HCT116 (cell line): ENCODE measurements around the gene PISD. TPM values are rescaled to one million over a fixed set of nuclear protein-coding genes. Genes with fewer than 3 reads are reported as not detected.

Experiments used
- ATAC-seq: fragments of 200-7000 bp; cut with Tn5 transposase; 2 replicates; pipeline ENCODE4 v1.9.1; 2020; ENCODE audit warnings: mild to moderate bottlenecking, moderate library complexity
- BruUV-seq: library from RNA; stranded (reverse); fragments of 400-500 nt; replicated peaks from 2 replicates; lab custom pipeline; 2021; lab: Mats Ljungman, UMichigan
- CTCF ChIA-PET: fragments of 300-600 bp; sonication (Branson Sonifier 250); formaldehyde crosslinking; loops from one replicate; lab custom pipeline; 2021; ENCODE audit warnings: antibody characterized with exemption; lab: Charles Lee
- POLR2A ChIA-PET: fragments of 300-600, 350-600 bp; sonication (Branson Sonifier 250); formaldehyde crosslinking; loops from one replicate; lab custom pipeline; 2021; ENCODE audit warnings: antibody characterized with exemption; lab: Charles Lee
- RAD21 ChIA-PET, 2 experiments: fragments of 300-600 bp; sonication (Branson Sonifier 250); formaldehyde crosslinking; loops; one replicate each; lab custom pipeline; 2023; ENCODE audit warnings: low total read pairs in 2 of 2; ENCODE audit not compliant: uncharacterized antibody in 2 of 2, unreplicated experiment in 2 of 2, low non-redundant PET in 1 of 2; lab: Charles Lee
- DNase-seq: peaks from one replicate; pipeline ENCODE4 v3.0.0-alpha.2; 2010; ENCODE audit warnings: low read depth, low spot score
- H2AFZ ChIP-seq: fragments of 200-600 bp; shearing (Covaris generic), sonication (generic); 2 replicates; pipeline ENCODE4 v1.6.1; 2017; ENCODE audit warnings: low read depth, mixed run types, mixed read lengths, antibody characterized with exemption, low read length; ENCODE audit not compliant: poor library complexity, severe bottlenecking
- H3K27ac ChIP-seq: 2 replicates; pipeline ENCODE4 v1.5.1; 2012; ENCODE audit warnings: low read depth, low read length
- H3K27me3 ChIP-seq: fragments of 200-600 bp; sonication (generic); 2 replicates; pipeline ENCODE4 v1.6.1; 2016; ENCODE audit warnings: mixed run types, low read length, mixed read lengths; ENCODE audit not compliant: insufficient read depth
- H3K36me3 ChIP-seq, 2 experiments: fragments of 200-500 bp in 1 of 2; fragments of 200-600 bp in 1 of 2; sonication (Bioruptor generic) in 1 of 2; sonication (generic) in 1 of 2; 2 replicates each; pipeline versions ENCODE4 v1.5.1 to v1.6.1; 2014 to 2016; ENCODE audit warnings: low read length in 2 of 2, inconsistent platforms in 1 of 2, mixed read lengths in 1 of 2, mixed run types in 1 of 2; ENCODE audit not compliant: insufficient read depth in 2 of 2, control insufficient read depth in 1 of 2
- H3K4me1 ChIP-seq, 2 experiments: fragments of 200-600 bp in 1 of 2; sonication (generic) in 1 of 2; 2 replicates each; pipeline versions ENCODE4 v1.5.1 to v1.6.1; 2012 to 2017; ENCODE audit warnings: low read length in 2 of 2, inconsistent platforms in 1 of 2, mild to moderate bottlenecking in 1 of 2, mixed read lengths in 1 of 2, mixed run types in 1 of 2, moderate library complexity in 1 of 2; ENCODE audit not compliant: insufficient read depth in 2 of 2, control insufficient read depth in 1 of 2
- H3K4me2 ChIP-seq: fragments of 200-600 bp; sonication (generic); 2 replicates; pipeline ENCODE4 v1.6.1; 2017; ENCODE audit warnings: mixed run types, low read length, mixed read lengths
- H3K4me3 ChIP-seq, 2 experiments: fragments of 200-600 bp in 1 of 2; sonication (generic) in 1 of 2; replicated peaks in 1 of 2; 2 replicates each; pipeline ENCODE4 v1.5.1; 2011 to 2016; ENCODE audit warnings: low read length in 2 of 2, control low read depth in 1 of 2, low read depth in 1 of 2, mild to moderate bottlenecking in 1 of 2, mixed read lengths in 1 of 2, mixed run types in 1 of 2
- H3K79me2 ChIP-seq: fragments of 200-600 bp; sonication (generic); 2 replicates; pipeline ENCODE4 v1.6.1; 2017; ENCODE audit warnings: mild to moderate bottlenecking, mixed run types, low read length, moderate library complexity, mixed read lengths; ENCODE audit not compliant: insufficient read depth
- H3K9ac ChIP-seq: fragments of 200-600 bp; sonication (generic); 2 replicates; pipeline ENCODE4 v1.6.1; 2016; ENCODE audit warnings: low read length, mixed read lengths
- H3K9me2 ChIP-seq: fragments of 200-600 bp; sonication (generic), shearing (Covaris generic); 2 replicates; pipeline ENCODE4 v1.6.1; 2017; ENCODE audit warnings: mixed run types, mild to moderate bottlenecking, moderate library complexity; ENCODE audit not compliant: insufficient read depth
- H3K9me3 ChIP-seq, 2 experiments: fragments of 200-500 bp in 1 of 2; fragments of 200-600 bp in 1 of 2; sonication (Bioruptor generic) in 1 of 2; sonication (generic) in 1 of 2; 2 replicates each; pipeline ENCODE4 v1.6.1; 2014 to 2017; ENCODE audit warnings: low read length in 2 of 2, mixed read lengths in 2 of 2, inconsistent platforms in 1 of 2, low read depth in 1 of 2, mild to moderate bottlenecking in 1 of 2, mixed run types in 1 of 2, moderate library complexity in 1 of 2; ENCODE audit not compliant: control insufficient read depth in 1 of 2, insufficient read depth in 1 of 2
- H4K20me1 ChIP-seq: fragments of 200-600 bp; sonication (generic), shearing (Covaris generic); 2 replicates; pipeline ENCODE4 v1.6.1; 2017; ENCODE audit warnings: mixed run types, mild to moderate bottlenecking, moderate library complexity; ENCODE audit not compliant: insufficient read depth
- ATF3 ChIP-seq: IDR thresholded peaks from 2 replicates; pipeline ENCODE4 v1.6.1; 2012
- CBX3 ChIP-seq: IDR thresholded peaks from 2 replicates; pipeline ENCODE4 v1.6.1; 2012; ENCODE audit warnings: low read depth
- CEBPB ChIP-seq: IDR thresholded peaks from 2 replicates; pipeline ENCODE4 v1.6.1; 2012; ENCODE audit warnings: low read depth
- ELF1 ChIP-seq: IDR thresholded peaks from 2 replicates; pipeline ENCODE4 v1.6.1; 2012; ENCODE audit warnings: low read depth, borderline replicate concordance
- EZH2 ChIP-seq: fragments of 200-600 bp; sonication (generic); IDR thresholded peaks from 2 replicates; pipeline ENCODE4 v1.6.1; 2017; ENCODE audit warnings: antibody characterized with exemption, mixed run types
- EZH2phosphoT487 ChIP-seq: fragments of 200-600 bp; IDR thresholded peaks from 2 replicates; pipeline ENCODE4 v1.6.1; 2018; ENCODE audit warnings: antibody characterized with exemption, borderline replicate concordance
- FOSL1 ChIP-seq: IDR thresholded peaks from 2 replicates; pipeline ENCODE4 v1.6.1; 2012; ENCODE audit warnings: low read depth
- JUND ChIP-seq: IDR thresholded peaks from 2 replicates; pipeline ENCODE4 v1.6.1; 2012
- MAX ChIP-seq: IDR thresholded peaks from 2 replicates; pipeline ENCODE4 v1.6.1; 2012
- POLR2AphosphoS5 ChIP-seq: IDR thresholded peaks from 2 replicates; pipeline ENCODE4 v1.6.1; 2011; ENCODE audit warnings: mild to moderate bottlenecking, low read depth, low read length, moderate library complexity
- RAD21 ChIP-seq: IDR thresholded peaks from 2 replicates; pipeline ENCODE4 v1.6.1; 2012; ENCODE audit warnings: low read depth, mild to moderate bottlenecking
- SIN3A ChIP-seq: IDR thresholded peaks from 2 replicates; pipeline ENCODE4 v1.6.1; 2012; ENCODE audit warnings: low read depth
- SP1 ChIP-seq: IDR thresholded peaks from 2 replicates; pipeline ENCODE4 v1.6.1; 2012; ENCODE audit warnings: low read depth
- TCF7L2 ChIP-seq: IDR thresholded peaks from 2 replicates; pipeline ENCODE4 v1.7.0; 2011; ENCODE audit warnings: borderline replicate concordance, inconsistent platforms; ENCODE audit not compliant: insufficient read depth, insufficient read length; ENCODE audit errors: extremely low read depth
- YY1 ChIP-seq: IDR thresholded peaks from 2 replicates; pipeline ENCODE4 v1.6.1; 2011; ENCODE audit warnings: low read length, low read depth, moderate library complexity, mild to moderate bottlenecking; ENCODE audit not compliant: insufficient replicate concordance; ENCODE audit errors: extremely low read depth
- ZBTB33 ChIP-seq: IDR thresholded peaks from 2 replicates; pipeline ENCODE4 v1.6.1; 2011; ENCODE audit warnings: mild to moderate bottlenecking, low read length, moderate library complexity; ENCODE audit not compliant: insufficient replicate concordance; ENCODE audit errors: extremely low read depth
- ZFX ChIP-seq: fragments of 450-650 bp; IDR thresholded peaks from 2 replicates; pipeline ENCODE4 v1.6.1; 2017
- ZNF274 ChIP-seq: fragments of 200-500 bp; sonication (Bioruptor generic); IDR thresholded peaks from 2 replicates; pipeline ENCODE4 v1.6.1; 2014; ENCODE audit warnings: mild to moderate bottlenecking, low read depth, low read length, inconsistent platforms
- intact Hi-C: fragments of 100-400 bp; cut with micrococcal nuclease; formaldehyde crosslinking; loops from 2 replicates; pipeline ENCODE4 v1.10.0; 2022
- total RNA-seq: library from RNA; stranded (reverse); gene quantifications from one replicate; pipeline ENCODE4 v1.2.1, GENCODE V29; 2021; ENCODE audit not compliant: unreplicated experiment
- TF ChIP-seq, protein P1 (sequence below), 3 experiments: fragments of 200-600 bp in 1 of 3; sonication (generic) in 1 of 3; IDR thresholded peaks in 2 of 3; conservative IDR thresholded peaks in 1 of 3; 2 replicates each; pipeline ENCODE4 v1.5.1; 2012 to 2017; ENCODE audit warnings: low read depth in 2 of 3, low read length in 2 of 3, antibody characterized with exemption in 1 of 3, borderline replicate concordance in 1 of 3, control low read depth in 1 of 3, mild to moderate bottlenecking in 1 of 3, mixed read lengths in 1 of 3, mixed run types in 1 of 3, moderate library complexity in 1 of 3; ENCODE audit not compliant: insufficient read depth in 1 of 3

PISD gene
- total RNA-seq, 1 experiment from 2014 or later = 47.1 TPM

DNA sequence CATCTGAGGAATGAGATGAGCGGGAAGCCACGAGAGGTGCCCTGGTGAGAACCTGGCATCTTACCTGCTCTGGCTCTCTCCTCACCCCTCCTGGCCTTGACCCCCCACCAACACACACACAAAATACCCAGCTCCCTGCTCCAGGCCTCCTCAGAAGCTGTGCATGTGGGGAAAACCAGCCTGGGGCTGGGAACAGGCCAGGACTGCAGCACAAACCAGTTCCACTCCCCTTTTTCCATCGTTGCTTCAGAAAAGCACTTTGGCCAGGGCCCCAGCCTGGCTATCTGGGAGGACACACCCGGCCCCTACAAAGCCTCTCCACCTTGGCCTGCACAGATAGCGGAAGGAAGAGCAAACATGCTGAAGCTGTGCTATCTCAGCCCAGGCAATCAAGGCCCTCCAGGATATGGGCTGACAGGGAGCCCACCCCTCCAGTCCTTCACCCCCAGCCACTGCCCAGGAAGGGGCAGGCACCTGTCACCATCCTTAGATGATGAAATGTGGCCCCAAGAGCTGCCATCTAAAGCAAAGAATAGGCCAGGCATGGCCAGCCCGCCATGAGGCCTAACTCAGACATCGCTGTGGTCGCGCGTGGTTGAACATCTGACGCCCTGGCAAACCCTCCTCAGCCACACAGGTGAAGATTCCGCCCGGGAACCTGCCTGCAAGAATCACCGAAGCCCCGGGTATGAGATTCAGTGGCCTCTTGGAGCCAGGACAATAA, 35.4 kb downstream of the PISD start (continued):
- TF ChIP-seq RAD21 (no peak), EZH2phosphoT487 (no peak), SIN3A (no peak), ELF1 (no peak), MAX (no peak), ZFX (no peak), SP1 (no peak), ATF3 (no peak), CBX3 (no peak), TCF7L2 (no peak)

DNA sequence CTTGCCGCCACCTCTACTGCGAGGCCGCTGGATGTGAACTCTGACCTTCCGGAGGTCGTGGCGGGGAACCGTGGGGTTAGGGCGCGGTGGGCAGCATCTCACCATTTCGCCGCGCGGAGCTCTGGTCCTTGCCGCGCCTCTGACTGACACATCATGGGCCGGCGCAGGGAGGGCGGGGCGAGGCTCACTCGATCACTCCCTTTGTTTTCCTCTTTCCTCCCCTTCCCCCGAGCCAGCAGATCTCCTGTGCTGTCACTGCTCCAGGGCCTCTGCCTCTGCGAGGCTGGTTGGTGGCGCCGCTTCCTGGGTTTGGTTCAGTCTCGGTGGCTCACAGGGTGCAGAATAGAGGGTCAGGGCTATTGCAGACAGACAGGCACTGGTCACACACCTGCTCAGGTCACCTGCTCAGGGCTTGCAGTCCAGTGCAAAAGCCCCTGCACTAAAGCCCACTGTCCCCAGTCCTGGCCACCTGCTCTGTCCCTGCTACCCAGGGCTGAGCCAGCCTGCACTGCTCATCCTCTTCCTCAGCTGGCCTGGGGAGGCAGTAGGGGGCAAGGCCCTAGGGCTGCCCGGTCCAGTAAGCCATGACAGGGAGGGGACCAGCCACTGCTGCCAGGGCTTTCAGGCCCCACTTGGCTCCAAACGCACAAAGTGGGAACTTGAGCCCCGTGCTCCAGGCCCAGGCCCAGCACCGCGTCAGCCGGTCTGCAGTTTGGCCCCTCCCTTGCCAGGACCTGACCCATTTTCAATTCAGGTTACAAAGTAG, 36.2 kb downstream of the PISD start:
- H3K9me3 ChIP-seq = no peaks in the 10 kb centered on the region
- peaks cover under 1 to 15% of the 10 kb centered on the region in 2 experiments; a peak in 2 of 4 replicates for H3K36me3 ChIP-seq
- intact Hi-C loops = no loop called here
- no TSS peak for BruUV-seq
- no peak overlapping the region for H3K4me2 ChIP-seq
- CTCF ChIA-PET = no interaction called here
- H3K9me2 ChIP-seq = no peaks in the 10 kb centered on the region
- POLR2A ChIA-PET = no interaction called here
- no peaks in the 10 kb centered on the region for H4K20me1 ChIP-seq
- no peak for DNase-seq
- no peak overlapping the region for H3K9ac ChIP-seq
- H3K27ac ChIP-seq = peak overlapping the region; percentile 18; the same call in 1 of the 2 replicates
- H3K79me2 ChIP-seq = peaks cover 88% of the 10 kb centered on the region
- ATAC-seq = no peak
- TF ChIP-seq ZNF274 (no peak), RAD21 (no peak), CEBPB (no peak), JUND (no peak), SIN3A (no peak), MAX (no peak), ATF3 (no peak), YY1 (no peak), POLR2AphosphoS5 (no peak), ZBTB33 (no peak), EZH2 (no peak), FOSL1 (no peak), CBX3 (no peak)
- TF ChIP-seq, protein P1, sequence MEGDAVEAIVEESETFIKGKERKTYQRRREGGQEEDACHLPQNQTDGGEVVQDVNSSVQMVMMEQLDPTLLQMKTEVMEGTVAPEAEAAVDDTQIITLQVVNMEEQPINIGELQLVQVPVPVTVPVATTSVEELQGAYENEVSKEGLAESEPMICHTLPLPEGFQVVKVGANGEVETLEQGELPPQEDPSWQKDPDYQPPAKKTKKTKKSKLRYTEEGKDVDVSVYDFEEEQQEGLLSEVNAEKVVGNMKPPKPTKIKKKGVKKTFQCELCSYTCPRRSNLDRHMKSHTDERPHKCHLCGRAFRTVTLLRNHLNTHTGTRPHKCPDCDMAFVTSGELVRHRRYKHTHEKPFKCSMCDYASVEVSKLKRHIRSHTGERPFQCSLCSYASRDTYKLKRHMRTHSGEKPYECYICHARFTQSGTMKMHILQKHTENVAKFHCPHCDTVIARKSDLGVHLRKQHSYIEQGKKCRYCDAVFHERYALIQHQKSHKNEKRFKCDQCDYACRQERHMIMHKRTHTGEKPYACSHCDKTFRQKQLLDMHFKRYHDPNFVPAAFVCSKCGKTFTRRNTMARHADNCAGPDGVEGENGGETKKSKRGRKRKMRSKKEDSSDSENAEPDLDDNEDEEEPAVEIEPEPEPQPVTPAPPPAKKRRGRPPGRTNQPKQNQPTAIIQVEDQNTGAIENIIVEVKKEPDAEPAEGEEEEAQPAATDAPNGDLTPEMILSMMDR (IDR thresholded peaks at IDR 0.05 in 2 of 3, conservative IDR thresholded peaks at IDR 0.05 in 1 of 3; ENCODE audit: borderline replicate concordance in 1 of 3, insufficient read depth in 1 of 3, low read depth in 2 of 3, low read length in 2 of 3) = no peak
- no peaks in the 10 kb centered on the region for H3K27me3 ChIP-seq
- no peak overlapping the region for H2AFZ ChIP-seq
- RAD21 ChIA-PET = no interaction called here
- no peak overlapping the region for H3K4me3 ChIP-seq
- peaks cover 5 to 20% of the 10 kb centered on the region in 2 experiments; a peak in 3 of 4 replicates for H3K4me1 ChIP-seq
